Immature natural killer cell (primary cell): Measurements from ENCODE around the gene TUBA4A. TPM values are rescaled to one million over a fixed set of nuclear protein-coding genes. Genes with fewer than 3 reads are reported as not detected.
"Not testable (repeated sequence)": the region's sequence is repeated elsewhere in the genome, so short reads cannot be mapped to it uniquely, and the experiment has no call there.

Experiments used
- DNase-seq, 3 donors: peaks; one replicate each; pipeline ENCODE4 v3.0.0; 2022; ENCODE audit warnings: mixed read lengths in 1 of 3
- H3K27ac Mint-ChIP-seq, 6 donors: one replicate each; pipeline ENCODE4 v1.8.0; 2020; ENCODE audit warnings: mixed read lengths in 6 of 6, mild to moderate bottlenecking in 5 of 6, inconsistent platforms in 4 of 6, moderate library complexity in 3 of 6
- H3K27me3 Mint-ChIP-seq, 3 donors: one replicate each; pipeline ENCODE4 v1.8.0; 2020 to 2021; ENCODE audit warnings: low read depth in 3 of 3, mild to moderate bottlenecking in 3 of 3, mixed read lengths in 3 of 3, moderate library complexity in 3 of 3, inconsistent platforms in 1 of 3
- H3K36me3 Mint-ChIP-seq, 3 donors: one replicate each; pipeline ENCODE4 v1.8.0; 2020; ENCODE audit warnings: mixed read lengths in 3 of 3, inconsistent platforms in 2 of 3, mild to moderate bottlenecking in 2 of 3
- H3K4me1 Mint-ChIP-seq, 2 donors: one replicate each; pipeline ENCODE4 v1.8.0; 2020; ENCODE audit warnings: inconsistent platforms in 2 of 2, mild to moderate bottlenecking in 2 of 2, mixed read lengths in 2 of 2, moderate library complexity in 1 of 2
- H3K4me3 Mint-ChIP-seq, 5 donors: one replicate each; pipeline ENCODE4 v1.8.0; 2020; ENCODE audit warnings: mild to moderate bottlenecking in 5 of 5, mixed read lengths in 5 of 5, inconsistent platforms in 3 of 5, moderate library complexity in 3 of 5
- H3K9me3 Mint-ChIP-seq, 6 donors: one replicate each; pipeline ENCODE4 v1.8.0; 2020; ENCODE audit warnings: mild to moderate bottlenecking in 6 of 6, mixed read lengths in 6 of 6, inconsistent platforms in 4 of 6, moderate library complexity in 3 of 6
- polyA plus RNA-seq, 3 donors: library from polyadenylated mRNA; unstranded; fragments of 300-500 nt; fragmentation: Illumina TruSeq; gene quantifications; one replicate each; pipeline ENCODE4 v1.2.3, GENCODE V29; 2021

TUBA4A gene
- polyA plus RNA-seq, 3 donors from 2014 or later = 88.6 to 137 (median 124) TPM

- no peaks in the 10 kb centered on the region for H3K9me3 Mint-ChIP-seq
- H3K36me3 Mint-ChIP-seq = no peaks in the 10 kb centered on the region
- DNase-seq = no peak
- H3K4me3 Mint-ChIP-seq = no peak overlapping the region
- H3K27ac Mint-ChIP-seq = no peak overlapping the region
- H3K4me1 Mint-ChIP-seq = no peaks in the 10 kb centered on the region
- H3K27me3 Mint-ChIP-seq = peaks cover 0 to 2% (median 0%) of the 10 kb centered on the region in 3 donors
Observed at GRCh38 chr2:219271021-219271420, 17.3 kb upstream of the TUBA4A start.

GRCh38 chr2:219270055-219270372 is 16.3 kb upstream of the TUBA4A start:
- Mint-ChIP-seq H3K27me3 (peaks cover 0 to 2% (median 0%) of the 10 kb centered on the region in 3 donors), H3K4me1 (no peaks in the 10 kb centered on the region), H3K36me3 (no peaks in the 10 kb centered on the region), H3K4me3 (no peak overlapping the region), H3K27ac (peak overlapping the region in 1 of 6 donors; percentile 61), H3K9me3 (no peaks in the 10 kb centered on the region)
- DNase-seq = no peak

- Mint-ChIP-seq H3K27me3 (peaks cover 0 to 3% (median 0%) of the 10 kb centered on the region in 3 donors), H3K9me3 (no peaks in the 10 kb centered on the region), H3K4me3 (no peak overlapping the region), H3K27ac (peak overlapping the region in 1 of 6 donors; percentile 61), H3K4me1 (no peaks in the 10 kb centered on the region), H3K36me3 (no peaks in the 10 kb centered on the region)
- no peak for DNase-seq
Observed at GRCh38 chr2:219269362-219270054, 15.8 kb upstream of the TUBA4A start.

GRCh38 chr2:219268294-219268693 is 14.6 kb upstream of the TUBA4A start:
- Mint-ChIP-seq H3K4me3 (no peak overlapping the region), H3K36me3 (no peaks in the 10 kb centered on the region), H3K4me1 (no peaks in the 10 kb centered on the region), H3K27ac (no peak overlapping the region), H3K9me3 (no peaks in the 10 kb centered on the region), H3K27me3 (peaks cover 0 to 3% (median under 1%) of the 10 kb centered on the region in 3 donors)
- no peak for DNase-seq

- no peaks in the 10 kb centered on the region for H3K36me3 Mint-ChIP-seq
- H3K27ac Mint-ChIP-seq = no peak overlapping the region
- no peak for DNase-seq
- no peaks in the 10 kb centered on the region for H3K4me1 Mint-ChIP-seq
- H3K27me3 Mint-ChIP-seq = peaks cover 0 to 4% (median 3%) of the 10 kb centered on the region in 3 donors
- H3K9me3 Mint-ChIP-seq = no peaks in the 10 kb centered on the region
- no peak overlapping the region for H3K4me3 Mint-ChIP-seq
Observed at GRCh38 chr2:219266886-219267285, 13.2 kb upstream of the TUBA4A start.

- H3K27ac Mint-ChIP-seq = no peak overlapping the region
- no peaks in the 10 kb centered on the region for H3K4me1 Mint-ChIP-seq
- no peak overlapping the region for H3K4me3 Mint-ChIP-seq
- H3K27me3 Mint-ChIP-seq = peaks cover 0 to 6% (median 5%) of the 10 kb centered on the region in 3 donors
- H3K9me3 Mint-ChIP-seq = no peaks in the 10 kb centered on the region
- DNase-seq = no peak
- H3K36me3 Mint-ChIP-seq = no peaks in the 10 kb centered on the region
Observed at GRCh38 chr2:219266232-219266631, 12.5 kb upstream of the TUBA4A start.

GRCh38 chr2:219261024-219261855 is 7.5 kb upstream of the TUBA4A start:
- no peak overlapping the region for H3K27ac Mint-ChIP-seq
- H3K27me3 Mint-ChIP-seq = peaks cover 5 to 13% (median 8%) of the 10 kb centered on the region in 3 donors
- no peaks in the 10 kb centered on the region for H3K4me1 Mint-ChIP-seq
- no peaks in the 10 kb centered on the region for H3K9me3 Mint-ChIP-seq
- H3K36me3 Mint-ChIP-seq = no peaks in the 10 kb centered on the region
- H3K4me3 Mint-ChIP-seq = no peak overlapping the region
- DNase-seq = no peak

GRCh38 chr2:219258942-219259341 is 5.2 kb upstream of the TUBA4A start:
- H3K27ac Mint-ChIP-seq, H3K9me3 Mint-ChIP-seq, H3K4me1 Mint-ChIP-seq, H3K36me3 Mint-ChIP-seq, H3K4me3 Mint-ChIP-seq, DNase-seq: not testable (repeated sequence)
- peaks cover 7 to 20% (median 17%) of the 10 kb centered on the region in 3 donors for H3K27me3 Mint-ChIP-seq

GRCh38 chr2:219254590-219255201 is 978 bp upstream of the TUBA4A start:
- Mint-ChIP-seq H3K9me3 (no peaks in the 10 kb centered on the region), H3K27ac (peak overlapping the region; percentile 93 to 97 (median 94)), H3K4me1 (peaks cover 37 to 40% of the 10 kb centered on the region in 2 donors), H3K4me3 (peak overlapping the region; percentile 84 to 89 (median 88)), H3K36me3 (peaks cover 0 to 13% (median 5%) of the 10 kb centered on the region in 3 donors), H3K27me3 (peaks cover 11 to 25% (median 15%) of the 10 kb centered on the region in 3 donors)
- peak; percentile 68 to 75 (median 69) for DNase-seq

- no peaks in the 10 kb centered on the region for H3K9me3 Mint-ChIP-seq
- H3K27me3 Mint-ChIP-seq = peaks cover 11 to 27% (median 15%) of the 10 kb centered on the region in 3 donors
- H3K27ac Mint-ChIP-seq = peak within 1 kb of the TSS; percentile 94 to 98 (median 96)
- peaks cover 53 to 56% of the 10 kb centered on the region in 2 donors for H3K4me1 Mint-ChIP-seq
- peaks cover 0 to 24% (median 12%) of the 10 kb centered on the region in 3 donors for H3K36me3 Mint-ChIP-seq
- DNase-seq = peak; percentile 49 to 56 (median 54)
- peak within 1 kb of the TSS; percentile 86 to 95 (median 89) for H3K4me3 Mint-ChIP-seq
Observed at GRCh38 chr2:219252900-219253752, 592 bp downstream of the TUBA4A start, which contains the start of gene TUBA4B. TUBA4B (plus strand) TSS chr2:219253243; CDS start chr2:219253408, 165 bp downstream.

- peaks cover 0 to 24% (median 12%) of the 10 kb centered on the region in 3 donors for H3K36me3 Mint-ChIP-seq
- H3K27ac Mint-ChIP-seq = peak overlapping the region; percentile 81 to 98 (median 96)
- peaks cover 11 to 31% (median 18%) of the 10 kb centered on the region in 3 donors for H3K27me3 Mint-ChIP-seq
- no peak for DNase-seq
- H3K4me1 Mint-ChIP-seq = peaks cover 59 to 62% of the 10 kb centered on the region in 2 donors
- no peaks in the 10 kb centered on the region for H3K9me3 Mint-ChIP-seq
- peak overlapping the region; percentile 86 to 95 (median 89) for H3K4me3 Mint-ChIP-seq
Observed at GRCh38 chr2:219252570-219252899, 1.2 kb downstream of the TUBA4A start.

- H3K27ac Mint-ChIP-seq = peak overlapping the region; percentile 87 to 98 (median 96)
- peaks cover 0 to 24% (median 12%) of the 10 kb centered on the region in 3 donors for H3K36me3 Mint-ChIP-seq
- H3K9me3 Mint-ChIP-seq = no peaks in the 10 kb centered on the region
- DNase-seq = no peak
- H3K4me3 Mint-ChIP-seq = peak overlapping the region; percentile 86 to 95 (median 89)
- peaks cover 11 to 35% (median 20%) of the 10 kb centered on the region in 3 donors for H3K27me3 Mint-ChIP-seq
- H3K4me1 Mint-ChIP-seq = peaks cover 63 to 66% of the 10 kb centered on the region in 2 donors
Observed at GRCh38 chr2:219252084-219252483, 1.6 kb downstream of the TUBA4A start.

GRCh38 chr2:219251656-219252055 is 2.1 kb downstream of the TUBA4A start:
- H3K9me3 Mint-ChIP-seq = no peaks in the 10 kb centered on the region
- DNase-seq = no peak
- peaks cover 68 to 71% of the 10 kb centered on the region in 2 donors for H3K4me1 Mint-ChIP-seq
- H3K27ac Mint-ChIP-seq = peak overlapping the region; percentile 87 to 98 (median 96)
- H3K36me3 Mint-ChIP-seq = peaks cover 0 to 24% (median 12%) of the 10 kb centered on the region in 3 donors
- peaks cover 11 to 34% (median 24%) of the 10 kb centered on the region in 3 donors for H3K27me3 Mint-ChIP-seq
- peak overlapping the region; percentile 86 to 95 (median 89) for H3K4me3 Mint-ChIP-seq
